Renal cortex interstitium (tissue), 11 donors: ENCODE measurements around the gene GLI3. TPM values are rescaled to one million over a fixed set of nuclear protein-coding genes. Genes with fewer than 3 reads are reported as not detected.

Source experiments
- DNase-seq, 11 donors: peaks; one replicate each; pipeline ENCODE4 v3.0.0-alpha.2; 2013; ENCODE audit warnings: low read depth in 9 of 11, low spot score in 4 of 11; ENCODE audit errors: extremely low read depth in 1 of 11
- polyA plus RNA-seq, 3 donors: library from polyadenylated mRNA; unstranded; fragments of 120-200 nt; gene quantifications; one replicate each; pipeline ENCODE4 v1.2.1, GENCODE V29; 2013; ENCODE audit not compliant: insufficient read length in 3 of 3

GLI3 gene
- polyA plus RNA-seq, 3 donors, result 15.1 to 17.7 (median 16.2) TPM

- no peak for DNase-seq
Measured at GRCh38 chr7:42075418-42075817, 161.6 kb downstream of the GLI3 start.

GRCh38 chr7:42074076-42074475, 162.9 kb downstream of the GLI3 start:
- DNase-seq, result no peak

GRCh38 chr7:42071372-42072261, 165.4 kb downstream of the GLI3 start:
- no peak for DNase-seq

- DNase-seq, result no peak
Measured at GRCh38 chr7:42070068-42070467, 166.9 kb downstream of the GLI3 start.

GRCh38 chr7:42069590-42069989, 167.4 kb downstream of the GLI3 start:
- DNase-seq, result no peak

- peak in 2 of 11 donors; percentile 33 to 57 for DNase-seq
Measured at GRCh38 chr7:42068554-42069280, 168.3 kb downstream of the GLI3 start.

GRCh38 chr7:42065942-42066341, 171.1 kb downstream of the GLI3 start:
- no peak for DNase-seq

- no peak for DNase-seq
Measured at GRCh38 chr7:42065015-42065414, 172.0 kb downstream of the GLI3 start.

GRCh38 chr7:42064534-42064933, 172.5 kb downstream of the GLI3 start:
- DNase-seq, result no peak

GRCh38 chr7:42059275-42059674, 177.7 kb downstream of the GLI3 start:
- no peak for DNase-seq

GRCh38 chr7:42057331-42057730, 179.7 kb downstream of the GLI3 start:
- DNase-seq, result no peak

GRCh38 chr7:42055171-42055570, 181.8 kb downstream of the GLI3 start:
- DNase-seq, result no peak

GRCh38 chr7:42053834-42054233, 183.2 kb downstream of the GLI3 start:
- no peak for DNase-seq

GRCh38 chr7:42049761-42050160, 187.2 kb downstream of the GLI3 start:
- DNase-seq, result no peak

GRCh38 chr7:42046483-42046882, 190.5 kb downstream of the GLI3 start:
- no peak for DNase-seq

- DNase-seq, result no peak
Measured at GRCh38 chr7:42045961-42046360, 191.0 kb downstream of the GLI3 start.

- no peak for DNase-seq
Measured at GRCh38 chr7:42039921-42040320, 197.1 kb downstream of the GLI3 start.

GRCh38 chr7:42035210-42035609, 201.8 kb downstream of the GLI3 start:
- DNase-seq, result no peak

- no peak for DNase-seq
Measured at GRCh38 chr7:42033480-42033879, 203.5 kb downstream of the GLI3 start.

GRCh38 chr7:42029405-42029804, 207.6 kb downstream of the GLI3 start:
- no peak for DNase-seq
